ENCODE measurements around the gene PIGC.

GRCh38 chr1:172420385-172420784 is 23.5 kb downstream of the PIGC start, which contains the start of gene C1orf105:
- no peak for TF ChIP-seq CTCF (IDR thresholded peaks at IDR 0.05)
- no peak for TF ChIP-seq POLR2A (IDR thresholded peaks at IDR 0.05)

Data from uterus (tissue), 2 donors.